H1 (cell line): Measurements from ENCODE around the gene ADA. TPM values are rescaled to one million over a fixed set of nuclear protein-coding genes. Genes with fewer than 3 reads are reported as not detected.

Experiments used
- CTCF ChIA-PET: fragments of 300-600 bp; sonication (Branson Sonifier 250); formaldehyde crosslinking; loops from one replicate; lab custom pipeline; 2021; ENCODE audit not compliant: partially characterized antibody; lab: Charles Lee
- POLR2A ChIA-PET: fragments of 300-600 bp; sonication (Branson Sonifier 250); formaldehyde crosslinking; loops from one replicate; lab custom pipeline; 2021; ENCODE audit warnings: inconsistent platforms; ENCODE audit not compliant: partially characterized antibody; lab: Charles Lee
- DNase-seq, 2 experiments: peaks; one replicate each; pipeline versions ENCODE4 v3.0.0 to v3.0.0-alpha.2; 2010 to 2022; ENCODE audit warnings: low spot score in 2 of 2, low read depth in 1 of 2, mixed read lengths in 1 of 2
- FAIRE-seq: peaks from 2 replicates; lab custom pipeline; 2011; peaks lifted over from hg19 to GRCh38; lab: Jason Lieb, UNC
- H2AFZ ChIP-seq: 2 replicates; pipeline ENCODE4 v1.8.1; 2012; ENCODE audit warnings: low read length, inconsistent platforms
- H2AK5ac ChIP-seq: 2 replicates; pipeline ENCODE4 v1.6.1; 2013; ENCODE audit warnings: low read depth, low read length
- H2BK120ac ChIP-seq: replicated peaks from 2 replicates; pipeline ENCODE3; 2013; ENCODE audit warnings: low read depth, low read length, inconsistent platforms
- H2BK12ac ChIP-seq: 2 replicates; pipeline ENCODE4 v1.6.1; 2013; ENCODE audit warnings: low read depth, low read length
- H2BK15ac ChIP-seq: 2 replicates; pipeline ENCODE4 v1.6.1; 2013; ENCODE audit warnings: low read length
- H2BK20ac ChIP-seq: 2 replicates; pipeline ENCODE4 v1.6.1; 2013; ENCODE audit warnings: low read length
- H2BK5ac ChIP-seq: 2 replicates; pipeline ENCODE4 v1.6.1; 2013; ENCODE audit warnings: low read depth, low read length
- H3K14ac ChIP-seq: 2 replicates; pipeline ENCODE4 v1.6.1; 2013; ENCODE audit warnings: inconsistent platforms; ENCODE audit not compliant: insufficient read length
- H3K18ac ChIP-seq: 2 replicates; pipeline ENCODE4 v1.6.1; 2013; ENCODE audit warnings: low read length; ENCODE audit errors: extremely low read depth
- H3K23ac ChIP-seq: 2 replicates; pipeline ENCODE4 v1.6.1; 2013; ENCODE audit warnings: inconsistent platforms; ENCODE audit not compliant: insufficient read length
- H3K23me2 ChIP-seq: 2 replicates; pipeline ENCODE4 v1.6.1; 2013; ENCODE audit warnings: low read depth, low read length
- H3K27ac ChIP-seq: 2 replicates; pipeline ENCODE4 v1.6.1; 2011; ENCODE audit warnings: low read depth, low read length, inconsistent platforms
- H3K27me3 ChIP-seq, 4 experiments: replicated peaks in 1 of 4; 1 replicate in 1 of 4; 2 replicates in 3 of 4; pipeline versions ENCODE4 v1.6.1 to v1.8.1; 2011 to 2013; ENCODE audit warnings: low read length in 3 of 4, mild to moderate bottlenecking in 3 of 4, inconsistent platforms in 2 of 4, mixed read lengths in 2 of 4, moderate library complexity in 1 of 4; ENCODE audit not compliant: control insufficient read depth in 3 of 4, insufficient read depth in 3 of 4; ENCODE audit errors: extremely low read depth in 1 of 4
- H3K36me3 ChIP-seq, 4 experiments: 2 replicates each; pipeline versions ENCODE4 v1.6.1 to v1.8.1; 2011 to 2013; ENCODE audit warnings: mild to moderate bottlenecking in 4 of 4, low read length in 3 of 4, moderate library complexity in 2 of 4, control low read depth in 1 of 4, inconsistent platforms in 1 of 4; ENCODE audit not compliant: insufficient read depth in 4 of 4, control insufficient read depth in 2 of 4
- H3K4ac ChIP-seq: replicated peaks from 2 replicates; pipeline ENCODE3; 2013; ENCODE audit warnings: low read length, low read depth, mixed read lengths, inconsistent platforms; ENCODE audit not compliant: insufficient read length
- H3K4me1 ChIP-seq, 4 experiments: replicated peaks in 1 of 4; 1 replicate in 1 of 4; 2 replicates in 3 of 4; pipeline versions ENCODE4 v1.6.1 to v1.8.1; 2011 to 2013; ENCODE audit warnings: low read length in 3 of 4, inconsistent platforms in 2 of 4, mixed read lengths in 1 of 4; ENCODE audit not compliant: insufficient read depth in 4 of 4, control insufficient read depth in 3 of 4
- H3K4me2 ChIP-seq, 2 experiments: 2 replicates each; pipeline versions ENCODE4 v1.6.1 to v1.8.1; 2011 to 2013; ENCODE audit warnings: low read depth in 2 of 2, low read length in 2 of 2, control low read depth in 1 of 2, inconsistent platforms in 1 of 2, mild to moderate bottlenecking in 1 of 2; ENCODE audit not compliant: insufficient read depth in 1 of 2
- H3K4me3 ChIP-seq, 4 experiments: fragments of 200-600, 300-600 bp in 1 of 4; sonication (generic), shearing (Covaris generic), sonication (Bioruptor Twin) in 1 of 4; 2 replicates each; pipeline versions ENCODE4 v1.5.1 to v1.8.1; 2011 to 2016; ENCODE audit warnings: low read length in 4 of 4, low read depth in 3 of 4, control low read depth in 2 of 4, inconsistent platforms in 2 of 4, mild to moderate bottlenecking in 2 of 4, mixed read lengths in 1 of 4, moderate library complexity in 1 of 4; ENCODE audit not compliant: insufficient read depth in 2 of 4; ENCODE audit errors: extremely low read depth in 1 of 4
- H3K56ac ChIP-seq: replicated peaks from 2 replicates; pipeline ENCODE3; 2013; ENCODE audit warnings: low read depth, mild to moderate bottlenecking, mixed read lengths, low read length, inconsistent platforms; ENCODE audit not compliant: insufficient read length
- H3K79me1 ChIP-seq: 2 replicates; pipeline ENCODE4 v1.6.1; 2013; ENCODE audit warnings: low read depth, low read length, control low read depth
- H3K79me2 ChIP-seq, 2 experiments: 2 replicates each; pipeline versions ENCODE4 v1.6.1 to v1.8.1; 2012 to 2013; ENCODE audit warnings: low read length in 2 of 2, mild to moderate bottlenecking in 2 of 2, inconsistent platforms in 1 of 2; ENCODE audit not compliant: insufficient read depth in 2 of 2, control insufficient read depth in 1 of 2
- H3K9ac ChIP-seq, 4 experiments: replicated peaks in 1 of 4; 1 replicate in 1 of 4; 2 replicates in 3 of 4; pipeline versions ENCODE4 v1.6.1 to v1.8.1; 2011 to 2013; ENCODE audit warnings: low read depth in 3 of 4, low read length in 3 of 4, control low read depth in 2 of 4, mild to moderate bottlenecking in 2 of 4, moderate library complexity in 2 of 4, inconsistent platforms in 1 of 4; ENCODE audit errors: extremely low read depth in 1 of 4
- H3K9me3 ChIP-seq, 2 experiments: 2 replicates each; pipeline versions ENCODE4 v1.6.1 to v1.8.1; 2012 to 2013; ENCODE audit warnings: mild to moderate bottlenecking in 2 of 2, moderate library complexity in 2 of 2, control low read depth in 1 of 2, inconsistent platforms in 1 of 2, low read depth in 1 of 2, low read length in 1 of 2, mixed read lengths in 1 of 2; ENCODE audit not compliant: insufficient read depth in 2 of 2
- H4K20me1 ChIP-seq, 2 experiments: replicated peaks in 1 of 2; 2 replicates each; pipeline versions ENCODE3 to v1.8.1; 2011 to 2013; ENCODE audit warnings: inconsistent platforms in 2 of 2, low read length in 2 of 2, mild to moderate bottlenecking in 1 of 2; ENCODE audit not compliant: insufficient read depth in 2 of 2, control insufficient read depth in 1 of 2
- H4K5ac ChIP-seq: 2 replicates; pipeline ENCODE4 v1.6.1; 2013; ENCODE audit warnings: low read length, low read depth, mixed read lengths, inconsistent platforms; ENCODE audit not compliant: insufficient read length
- H4K8ac ChIP-seq: 2 replicates; pipeline ENCODE4 v1.8.0; 2013; ENCODE audit warnings: mild to moderate bottlenecking, moderate library complexity, low read length, inconsistent platforms; ENCODE audit not compliant: insufficient read depth; ENCODE audit errors: extremely low read depth
- H4K91ac ChIP-seq: replicated peaks from 2 replicates; pipeline ENCODE3; 2013; ENCODE audit warnings: low read length, mixed read lengths, inconsistent platforms; ENCODE audit not compliant: insufficient read length
- BCL11A ChIP-seq, 2 experiments: IDR thresholded peaks; one replicate each; pipeline ENCODE4 v1.6.1; 2011; ENCODE audit warnings: low read depth in 2 of 2, low read length in 2 of 2, mild to moderate bottlenecking in 2 of 2
- CTBP2 ChIP-seq: IDR thresholded peaks from 2 replicates; pipeline ENCODE4 v1.7.0; 2011; ENCODE audit warnings: borderline replicate concordance, mild to moderate bottlenecking, moderate library complexity, mixed read lengths, low read length; ENCODE audit not compliant: insufficient read depth, insufficient read length
- EP300 ChIP-seq, 2 experiments: IDR thresholded peaks; 1 replicate in 1 of 2; 2 replicates in 1 of 2; pipeline ENCODE4 v1.6.1; 2011 to 2012; ENCODE audit warnings: low read depth in 2 of 2, low read length in 2 of 2, mild to moderate bottlenecking in 2 of 2, borderline replicate concordance in 1 of 2, inconsistent platforms in 1 of 2, moderate library complexity in 1 of 2
- HDAC2 ChIP-seq, 2 experiments: fragments of 300-600 bp in 1 of 2; sonication (generic) in 1 of 2; IDR thresholded peaks; 2 replicates each; pipeline ENCODE4 v1.6.1; 2011 to 2012; ENCODE audit warnings: low read depth in 2 of 2, low read length in 2 of 2, mild to moderate bottlenecking in 2 of 2, moderate library complexity in 2 of 2, borderline replicate concordance in 1 of 2, inconsistent platforms in 1 of 2
- KDM1A ChIP-seq: fragments of 200-600, 300-600 bp; sonication (generic); IDR thresholded peaks from 2 replicates; pipeline ENCODE4 v1.7.1; 2016; ENCODE audit warnings: mild to moderate bottlenecking, low read length, borderline replicate concordance
- KDM4A ChIP-seq: IDR thresholded peaks from one replicate; pipeline ENCODE4 v1.7.1; 2012; ENCODE audit warnings: low read depth, mild to moderate bottlenecking, moderate library complexity, low read length, inconsistent platforms; ENCODE audit not compliant: severe bottlenecking
- SIX5 ChIP-seq: IDR thresholded peaks from 2 replicates; pipeline ENCODE4 v1.6.1; 2011; ENCODE audit warnings: mild to moderate bottlenecking, low read depth, low read length
- TAF1 ChIP-seq: IDR thresholded peaks from 2 replicates; pipeline ENCODE4 v1.6.1; 2011; ENCODE audit warnings: mild to moderate bottlenecking, low read depth, low read length
- TBP ChIP-seq: IDR thresholded peaks from 2 replicates; pipeline ENCODE4 v1.6.1; 2011; ENCODE audit warnings: low read depth, low read length, improper control_type of control experiment
- WGBS, 2 experiments: shearing (Covaris generic) in 1 of 2; methylation state at CpG; one replicate each; pipeline versions ENCODE4 v1.1.6 to v1.1.7; 2013 to 2015; ENCODE audit warnings: low lambda C conversion rate in 2 of 2, mixed read lengths in 2 of 2, inconsistent platforms in 1 of 2, low coverage in 1 of 2, missing lambda C conversion rate in 1 of 2; ENCODE audit not compliant: insufficient replicate concordance in 2 of 2, insufficient coverage in 1 of 2, insufficient read length in 1 of 2; ENCODE audit errors: extremely low coverage in 1 of 2, missing lambda C conversion rate in 1 of 2; 5-methylcytosine and 5-hydroxymethylcytosine counted together
- polyA plus RNA-seq, 7 experiments: library from polyadenylated mRNA; depleted of rRNA in 3 of 7; stranded (reverse) in 5 of 7; unstranded in 2 of 7; fragments of >200 nt in 5 of 7; fragments of 200-250 nt in 2 of 7; gene quantifications; 1 replicate in 5 of 7; 2 replicates in 1 of 7; 4 replicates in 1 of 7; pipeline versions ENCODE4 v1.2.1 to v1.2.3, GENCODE V29; 2011 to 2013; ENCODE audit warnings: missing spikeins in 2 of 7, mixed read lengths in 2 of 7
- total RNA-seq: library from RNA; stranded (reverse); fragmentation: NEBNext Ultra II Directional; extraction: Animal tissue kit (Norgen Biotek cat#: 25700); gene quantifications from 2 replicates; pipeline ENCODE4 v1.2.1, GENCODE V29; 2021

The ADA gene
- total and polyA plus RNA-seq, 2 of the 8 experiments (the other 6 are each of a cell fraction or from before 2014, with no cell fraction given) = 19.9 to 32.8 TPM

DNA sequence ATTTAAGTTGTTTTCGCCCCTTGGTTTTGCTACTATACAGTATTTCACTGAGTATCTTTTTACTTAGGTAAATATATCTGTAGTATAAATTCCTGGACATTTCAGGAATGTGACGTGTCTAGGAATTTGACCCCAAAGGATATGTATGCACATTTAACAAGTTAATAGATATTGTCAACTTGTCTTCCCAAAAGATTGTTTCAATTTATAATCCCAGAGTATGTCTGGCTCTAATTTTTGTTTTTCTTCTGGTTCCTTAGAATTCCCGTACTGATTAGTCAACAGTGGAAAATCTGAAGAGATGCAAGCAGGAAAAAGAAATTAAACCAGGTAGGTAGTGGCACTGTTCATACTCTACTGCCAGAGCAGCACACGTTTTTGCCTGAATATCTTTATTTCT lies 62.0 kb downstream of the ADA start:
- no peak overlapping the region for H3K18ac ChIP-seq
- no peak overlapping the region for H2BK15ac ChIP-seq
- H2BK12ac ChIP-seq = no peak overlapping the region
- ChIA-PET POLR2A (interaction anchor here (1.2 kb wide), 1 partner anchor 9 kb away, joined by 4 read pairs; no protein-coding TSS in a partner anchor), CTCF (interaction anchor here (3.1 to 4.1 kb wide), 2 partner anchors 13 to 21 kb away, joined by 17 read pairs; no protein-coding TSS in a partner anchor)
- no peak overlapping the region for H2BK120ac ChIP-seq
- no peak overlapping the region for H3K56ac ChIP-seq
- no peak overlapping the region for H4K5ac ChIP-seq
- no peaks in the 10 kb centered on the region for H3K36me3 ChIP-seq
- H2AFZ ChIP-seq = no peak overlapping the region
- H2AK5ac ChIP-seq = no peak overlapping the region
- no peak overlapping the region for H3K14ac ChIP-seq
- no peaks in the 10 kb centered on the region for H3K9me3 ChIP-seq
- no peak overlapping the region for H4K8ac ChIP-seq
- no peaks in the 10 kb centered on the region; the same call in 1 of the 2 replicates for H3K23me2 ChIP-seq
- H4K20me1 ChIP-seq = no peaks in the 10 kb centered on the region
- no peak overlapping the region for H3K27ac ChIP-seq
- no peak overlapping the region for H4K91ac ChIP-seq
- TF ChIP-seq CTBP2 (no peak), EP300 (IDR thresholded peaks at IDR 0.05; ENCODE audit: borderline replicate concordance in 1 of 2, low read depth in 2 of 2, low read length in 2 of 2) (no peak), KDM4A (no peak), BCL11A (IDR thresholded peaks at IDR 0.05; ENCODE audit: low read depth in 2 of 2, low read length in 2 of 2) (no peak), TBP (no peak), HDAC2 (IDR thresholded peaks at IDR 0.05; ENCODE audit: borderline replicate concordance in 1 of 2, low read depth in 2 of 2, low read length in 2 of 2) (no peak), TAF1 (no peak), KDM1A (no peak), SIX5 (no peak)
- no peak for DNase-seq
- H2BK20ac ChIP-seq = no peak overlapping the region
- no peaks in the 10 kb centered on the region for H3K79me1 ChIP-seq
- H3K4me1 ChIP-seq = peaks cover 7 to 13% (median 12%) of the 10 kb centered on the region in 4 experiments
- no peak overlapping the region for H3K9ac ChIP-seq
- H3K4me2 ChIP-seq = no peak overlapping the region
- H3K4ac ChIP-seq = no peak overlapping the region
- no peaks in the 10 kb centered on the region for H3K27me3 ChIP-seq
- no peak overlapping the region for H3K23ac ChIP-seq
- no peak for FAIRE-seq
- no peaks in the 10 kb centered on the region for H3K79me2 ChIP-seq
- no peak overlapping the region for H3K4me3 ChIP-seq
- WGBS, 2 experiments = 94% methylated on average over 4 of the region's 4 CpGs; no CpG with 5 or more reads in 1 of the 2 experiments
- H2BK5ac ChIP-seq = no peak overlapping the region
